Astrocyte (in vitro differentiated cells and primary cell): ENCODE results near the gene SPOCK1. TPM values are rescaled to one million over a fixed set of nuclear protein-coding genes. Genes with fewer than 3 reads are reported as not detected.

ENCODE experiments used
- DNase-seq: peaks from one replicate; pipeline ENCODE4 v3.0.0-alpha.2; 2010; ENCODE audit warnings: low read depth
- FAIRE-seq: peaks from 2 replicates; lab custom pipeline; 2011; peaks lifted over from hg19 to GRCh38; lab: Jason Lieb, UNC
- H2AFZ ChIP-seq: 2 replicates; pipeline ENCODE4 v1.6.0; 2012; ENCODE audit warnings: low read depth, low read length, inconsistent platforms
- H3K27ac ChIP-seq: 2 replicates; pipeline ENCODE4 v1.5.1; 2011; ENCODE audit warnings: low read depth, low read length, inconsistent platforms
- H3K27me3 ChIP-seq: 2 replicates; pipeline ENCODE4 v1.6.0; 2011; ENCODE audit warnings: low read length, inconsistent platforms; ENCODE audit not compliant: insufficient read depth
- H3K36me3 ChIP-seq: 2 replicates; pipeline ENCODE4 v1.5.1; 2011; ENCODE audit warnings: low read length, inconsistent platforms; ENCODE audit not compliant: insufficient read depth
- H3K4me1 ChIP-seq: 2 replicates; pipeline ENCODE4 v1.5.1; 2011; ENCODE audit warnings: low read length, inconsistent platforms; ENCODE audit not compliant: insufficient read depth
- H3K4me2 ChIP-seq: 2 replicates; pipeline ENCODE4 v1.6.0; 2012; ENCODE audit warnings: low read length, inconsistent platforms
- H3K4me3 ChIP-seq: 2 replicates; pipeline ENCODE4 v1.5.1; 2011; ENCODE audit warnings: low read depth, mild to moderate bottlenecking, low read length, inconsistent platforms; ENCODE audit not compliant: insufficient read depth
- H3K79me2 ChIP-seq: 2 replicates; pipeline ENCODE4 v1.6.0; 2012; ENCODE audit warnings: mild to moderate bottlenecking, low read length, inconsistent platforms; ENCODE audit not compliant: insufficient read depth
- H3K9ac ChIP-seq: 2 replicates; pipeline ENCODE4 v1.6.0; 2012; ENCODE audit warnings: mild to moderate bottlenecking, low read length, inconsistent platforms
- H3K9me3 ChIP-seq: 2 replicates; pipeline ENCODE4 v1.5.1; 2012; ENCODE audit warnings: low read depth, mild to moderate bottlenecking, low read length, inconsistent platforms; ENCODE audit not compliant: insufficient read depth
- H4K20me1 ChIP-seq: 2 replicates; pipeline ENCODE4 v1.6.0; 2012; ENCODE audit warnings: low read length, inconsistent platforms; ENCODE audit not compliant: insufficient read depth
- H3K27ac Mint-ChIP-seq: one replicate; pipeline ENCODE4 v1.8.0; 2021; ENCODE audit warnings: mild to moderate bottlenecking, mixed read lengths; ENCODE audit not compliant: unreplicated experiment
- H3K27me3 Mint-ChIP-seq: one replicate; pipeline ENCODE4 v1.8.0; 2021; ENCODE audit warnings: low read depth, mixed read lengths; ENCODE audit not compliant: unreplicated experiment
- H3K36me3 Mint-ChIP-seq: one replicate; pipeline ENCODE4 v1.8.0; 2021; ENCODE audit warnings: low read depth, mixed read lengths; ENCODE audit not compliant: unreplicated experiment
- H3K4me1 Mint-ChIP-seq: one replicate; pipeline ENCODE4 v1.8.0; 2021; ENCODE audit warnings: low read depth, mixed read lengths; ENCODE audit not compliant: unreplicated experiment
- H3K4me3 Mint-ChIP-seq: one replicate; pipeline ENCODE4 v1.8.0; 2021; ENCODE audit warnings: mild to moderate bottlenecking, moderate library complexity, mixed read lengths; ENCODE audit not compliant: unreplicated experiment
- H3K9me3 Mint-ChIP-seq: one replicate; pipeline ENCODE4 v1.8.0; 2021; ENCODE audit warnings: mild to moderate bottlenecking, mixed read lengths; ENCODE audit not compliant: unreplicated experiment
- CTCF ChIP-seq: IDR thresholded peaks from 2 replicates; pipeline ENCODE4 v1.5.1; 2011; ENCODE audit warnings: low read depth, mild to moderate bottlenecking, inconsistent platforms, low read length, moderate library complexity; ENCODE audit not compliant: insufficient read depth
- EZH2 ChIP-seq: IDR thresholded peaks from 2 replicates; pipeline ENCODE4 v1.6.1; 2012; ENCODE audit warnings: mild to moderate bottlenecking, low read length, inconsistent platforms; ENCODE audit not compliant: insufficient read depth
- total RNA-seq: library from RNA; stranded (reverse); gene quantifications from 2 replicates; pipeline ENCODE4 v1.2.1, GENCODE V29; 2021

The SPOCK1 gene
- total RNA-seq, 1 donor from 2014 or later, result 53.5 TPM

GRCh38 chr5:137318027-137318426 is 181.1 kb downstream of the SPOCK1 start:
- Mint-ChIP-seq H3K4me3 (no peak overlapping the region), H3K9me3 (peaks cover 2% of the 10 kb centered on the region), H3K36me3 (no peaks in the 10 kb centered on the region), H3K27me3 (peaks cover 11% of the 10 kb centered on the region), H3K27ac (no peak overlapping the region), H3K4me1 (peaks cover 25% of the 10 kb centered on the region)
- DNase-seq (no peak), FAIRE-seq (no peak)
- Histone ChIP-seq H3K9me3 (no peaks in the 10 kb centered on the region), H3K36me3 (no peaks in the 10 kb centered on the region), H3K27ac (no peak overlapping the region), H3K4me1 (peaks cover 20% of the 10 kb centered on the region), H2AFZ (no peak overlapping the region), H3K79me2 (peaks cover 35% of the 10 kb centered on the region), H3K4me3 (no peak overlapping the region), H3K27me3 (peaks cover 3% of the 10 kb centered on the region), H3K4me2 (no peak overlapping the region), H4K20me1 (peaks cover 41% of the 10 kb centered on the region), H3K9ac (no peak overlapping the region)
- no peak for TF ChIP-seq CTCF
- TF ChIP-seq EZH2, result no peak

- H3K9me3 ChIP-seq, result no peaks in the 10 kb centered on the region
- H3K36me3 Mint-ChIP-seq, result no peaks in the 10 kb centered on the region
- H3K27ac ChIP-seq, result no peak overlapping the region
- H2AFZ ChIP-seq, result no peak overlapping the region
- no peak overlapping the region for H3K27ac Mint-ChIP-seq
- peaks cover 11% of the 10 kb centered on the region for H3K27me3 Mint-ChIP-seq
- H3K4me2 ChIP-seq, result peak overlapping the region; percentile 9
- no peak overlapping the region for H3K4me3 ChIP-seq
- H3K4me1 ChIP-seq, result peaks cover 20% of the 10 kb centered on the region
- DNase-seq (peak; percentile 65), FAIRE-seq (no peak)
- H3K4me1 Mint-ChIP-seq, result peaks cover 25% of the 10 kb centered on the region
- H3K9me3 Mint-ChIP-seq, result no peaks in the 10 kb centered on the region
- H3K9ac ChIP-seq, result no peak overlapping the region
- peaks cover 41% of the 10 kb centered on the region for H4K20me1 ChIP-seq
- peaks cover 3% of the 10 kb centered on the region for H3K27me3 ChIP-seq
- no peaks in the 10 kb centered on the region for H3K36me3 ChIP-seq
- no peak overlapping the region for H3K4me3 Mint-ChIP-seq
- TF ChIP-seq CTCF (no peak), EZH2 (no peak)
- peaks cover 31% of the 10 kb centered on the region for H3K79me2 ChIP-seq
These were observed 182.8 kb downstream of the SPOCK1 start for GRCh38 chr5:137316346-137316736.

GRCh38 chr5:137315534-137316345 is 183.4 kb downstream of the SPOCK1 start:
- Histone ChIP-seq H3K36me3 (no peaks in the 10 kb centered on the region), H3K9me3 (no peaks in the 10 kb centered on the region), H3K27me3 (peaks cover 3% of the 10 kb centered on the region), H3K9ac (no peak overlapping the region), H3K27ac (no peak overlapping the region), H3K79me2 (peaks cover 31% of the 10 kb centered on the region), H4K20me1 (peaks cover 41% of the 10 kb centered on the region), H3K4me1 (peaks cover 25% of the 10 kb centered on the region), H3K4me3 (no peak overlapping the region), H2AFZ (no peak overlapping the region), H3K4me2 (no peak overlapping the region)
- no peak for FAIRE-seq
- TF ChIP-seq CTCF (no peak), EZH2 (no peak)
- Mint-ChIP-seq H3K27ac (no peak overlapping the region), H3K4me3 (no peak overlapping the region), H3K4me1 (peaks cover 25% of the 10 kb centered on the region), H3K27me3 (peaks cover 11% of the 10 kb centered on the region), H3K36me3 (no peaks in the 10 kb centered on the region), H3K9me3 (no peaks in the 10 kb centered on the region)
- no peak for DNase-seq
